HepG2 (cell line): ENCODE results near the gene SLC13A5. TPM values are rescaled to one million over a fixed set of nuclear protein-coding genes. Genes with fewer than 3 reads are reported as not detected.

ENCODE experiments used
- AHDC1 ChIP-seq: sonication (generic); formaldehyde crosslinking; IDR thresholded peaks from 2 replicates; pipeline ENCODE4 v1.5.1; 2020; ENCODE audit warnings: mild to moderate bottlenecking, missing genetic modification reagents, borderline replicate concordance
- ARHGAP35 ChIP-seq: sonication (generic); formaldehyde crosslinking; IDR thresholded peaks from 2 replicates; pipeline ENCODE4 v1.9.0; 2022; ENCODE audit warnings: mild to moderate bottlenecking, inconsistent platforms, moderate library complexity, missing genetic modification reagents, borderline replicate concordance
- ELF4 ChIP-seq: sonication (generic); formaldehyde crosslinking; IDR thresholded peaks from 2 replicates; pipeline ENCODE4 v1.5.0; 2020; ENCODE audit warnings: missing genetic modification reagents, mild to moderate bottlenecking, moderate library complexity, borderline replicate concordance
- FOXA3 ChIP-seq: IDR thresholded peaks from 2 replicates; pipeline ENCODE4 v1.6.1; 2016; ENCODE audit warnings: missing genetic modification reagents, missing compliant biosample characterization
- NFKB2 ChIP-seq: sonication (generic); formaldehyde crosslinking; IDR thresholded peaks from 2 replicates; pipeline ENCODE4 v1.4.0; 2020; ENCODE audit warnings: missing genetic modification reagents, borderline replicate concordance
- PAF1 ChIP-seq: IDR thresholded peaks from 2 replicates; pipeline ENCODE4 v1.6.1; 2016; ENCODE audit warnings: missing genetic modification reagents, missing compliant biosample characterization
- RBAK ChIP-seq: sonication (generic); formaldehyde crosslinking; IDR thresholded peaks from 2 replicates; pipeline ENCODE4 v1.5.1; 2020; ENCODE audit warnings: mild to moderate bottlenecking, missing genetic modification reagents
- SIN3A ChIP-seq: IDR thresholded peaks from 2 replicates; pipeline ENCODE4 v1.6.1; 2011; ENCODE audit warnings: low read depth, mild to moderate bottlenecking, control low read depth, low read length, borderline replicate concordance
- SRSF9 ChIP-seq: fragments of 200-400 bp; formaldehyde crosslinking; IDR thresholded peaks from 2 replicates; pipeline ENCODE4 v1.6.1; 2018; ENCODE audit warnings: borderline replicate concordance, mild to moderate bottlenecking, low read depth, low read length; ENCODE audit not compliant: insufficient read depth, poor library complexity, severe bottlenecking
- STAG1 ChIP-seq: sonication (generic); formaldehyde crosslinking; IDR thresholded peaks from 2 replicates; pipeline ENCODE4 v1.4.0; 2020; ENCODE audit warnings: missing genetic modification reagents
- ZNF280B ChIP-seq: sonication (generic); formaldehyde crosslinking; IDR thresholded peaks from 2 replicates; pipeline ENCODE4 v1.5.0; 2020; ENCODE audit warnings: missing genetic modification reagents, mild to moderate bottlenecking, borderline replicate concordance
- ZNF350 ChIP-seq: sonication (generic); formaldehyde crosslinking; IDR thresholded peaks from 2 replicates; pipeline ENCODE4 v1.4.0; 2020; ENCODE audit warnings: mild to moderate bottlenecking, low read depth, missing genetic modification reagents, borderline replicate concordance
- ZNF512 ChIP-seq: sonication (generic); formaldehyde crosslinking; IDR thresholded peaks from 2 replicates; pipeline ENCODE4 v1.4.0; 2020; ENCODE audit warnings: mild to moderate bottlenecking, missing genetic modification reagents
- ZNF710 ChIP-seq: sonication (generic); formaldehyde crosslinking; IDR thresholded peaks from 2 replicates; pipeline ENCODE4 v1.5.0; 2020; ENCODE audit warnings: mild to moderate bottlenecking, missing genetic modification reagents, borderline replicate concordance
- ZNF747 ChIP-seq: sonication (generic); formaldehyde crosslinking; IDR thresholded peaks from 2 replicates; pipeline ENCODE4 v1.8.1; 2023; ENCODE audit warnings: missing genetic modification reagents, mild to moderate bottlenecking, borderline replicate concordance
- ZNF766 ChIP-seq: sonication (generic); formaldehyde crosslinking; IDR thresholded peaks from 2 replicates; pipeline ENCODE4 v1.5.0; 2020; ENCODE audit warnings: missing genetic modification reagents, borderline replicate concordance
- polyA plus RNA-seq, 8 experiments: library from polyadenylated mRNA; depleted of rRNA in 3 of 8; stranded (reverse) in 7 of 8; unstranded in 1 of 8; fragments of >200 nt; fragmentation: Illumina TruSeq in 4 of 8; extraction: Trizol in 4 of 8; gene quantifications; 2 replicates each; pipeline versions ENCODE4 v1.2.1 to v1.2.3, GENCODE V29; 2011 to 2016; ENCODE audit warnings: low read depth in 4 of 8, missing spikeins in 1 of 8, mixed read lengths in 1 of 8; ENCODE audit not compliant: insufficient read depth in 1 of 8
- total RNA-seq, 5 experiments: library from RNA; depleted of rRNA; stranded (reverse); fragments of >200 nt; fragmentation: Illumina TruSeq; extraction: Trizol; gene quantifications; 2 replicates each; pipeline ENCODE4 v1.2.3, GENCODE V29; 2016; ENCODE audit warnings: low read depth in 1 of 5

SLC13A5 gene
- total and polyA plus RNA-seq, 2 of the 13 experiments (the other 11 are each of a cell fraction or from before 2014, with no cell fraction given), result 42.8 to 310 TPM

- no peak for TF ChIP-seq STAG1
- TF ChIP-seq ARHGAP35 (CRISPR knock-in tag), result no peak
- no peak for TF ChIP-seq AHDC1 (CRISPR knock-in tag)
- no peak; the same call in 1 of the 2 replicates for TF ChIP-seq ZNF710 (CRISPR knock-in tag)
- TF ChIP-seq NFKB2 (CRISPR knock-in tag), result no peak
- TF ChIP-seq PAF1 (CRISPR knock-in tag), result peak; percentile 76; the same call in 1 of the 2 replicates
- no peak for TF ChIP-seq ZNF747
- peak; percentile 37; the same call in 1 of the 2 replicates for TF ChIP-seq FOXA3 (CRISPR knock-in tag)
- TF ChIP-seq SRSF9, result no peak
- TF ChIP-seq RBAK (CRISPR knock-in tag), result no peak
- no peak for TF ChIP-seq ZNF512 (CRISPR knock-in tag)
- TF ChIP-seq ZNF280B (CRISPR knock-in tag), result no peak
- no peak for TF ChIP-seq ZNF766 (CRISPR knock-in tag)
- no peak for TF ChIP-seq SIN3A
- TF ChIP-seq ZNF350 (CRISPR knock-in tag), result peak; percentile 25; the same call in 1 of the 2 replicates
- TF ChIP-seq ELF4, result no peak
Measured at GRCh38 chr17:6708357-6708961, 4.7 kb downstream of the SLC13A5 start (continued).
